Measurements from ENCODE around the gene IFT122.

Gene IFT122

DNA sequence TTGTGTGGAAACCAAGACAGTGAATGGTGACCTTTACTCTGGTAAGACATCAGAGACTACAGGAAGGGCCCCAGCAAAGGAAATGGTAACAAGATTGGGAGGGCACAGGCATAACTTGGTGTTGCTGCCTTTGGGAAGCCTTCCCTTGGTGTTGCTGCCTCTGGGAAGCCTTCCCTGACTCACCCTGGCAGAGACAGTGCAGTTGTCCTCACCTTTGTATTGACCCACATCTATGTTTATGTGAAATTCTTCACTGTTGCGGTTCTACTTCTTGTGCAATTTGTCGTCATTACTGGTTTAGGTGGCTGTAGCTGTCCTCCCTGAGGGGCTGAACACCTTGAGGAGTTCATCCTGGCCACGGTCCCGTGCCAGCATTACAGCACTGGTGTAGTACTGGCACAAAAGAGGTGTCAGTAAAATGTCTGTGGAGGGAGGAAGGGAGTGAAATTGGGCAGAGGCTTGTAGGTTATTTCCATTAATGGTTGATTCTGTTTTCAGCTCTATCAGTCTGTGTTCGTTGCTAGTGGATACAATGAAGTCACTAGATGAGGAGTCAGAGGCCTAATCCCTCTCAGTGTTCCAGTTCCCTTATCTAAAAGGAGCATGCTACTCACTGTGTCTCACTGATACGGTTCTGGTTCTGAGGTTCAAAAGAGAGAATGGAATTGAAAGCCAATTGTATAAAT is 21.6 kb downstream of the IFT122 start:
- peak overlapping the region; percentile 72 for H3K27ac ChIP-seq (ENCODE audit: low read depth, low read length)
- H3K36me3 ChIP-seq (ENCODE audit: control insufficient read depth, insufficient read depth, low read length): peaks cover 23% of the 10 kb centered on the region
- no peaks in the 10 kb centered on the region for H3K9me3 ChIP-seq (ENCODE audit: control insufficient read depth, insufficient read depth, low read length)
- H3K9ac ChIP-seq (ENCODE audit: low read depth, low read length): no peak overlapping the region
- H3K27me3 ChIP-seq (ENCODE audit: control insufficient read depth, insufficient read depth, low read length): no peaks in the 10 kb centered on the region
- no peak overlapping the region for H3K4me3 ChIP-seq (ENCODE audit: low read depth, low read length)
- no peaks in the 10 kb centered on the region for H3K4me1 ChIP-seq (ENCODE audit: control insufficient read depth, insufficient read depth, low read length)

DNA sequence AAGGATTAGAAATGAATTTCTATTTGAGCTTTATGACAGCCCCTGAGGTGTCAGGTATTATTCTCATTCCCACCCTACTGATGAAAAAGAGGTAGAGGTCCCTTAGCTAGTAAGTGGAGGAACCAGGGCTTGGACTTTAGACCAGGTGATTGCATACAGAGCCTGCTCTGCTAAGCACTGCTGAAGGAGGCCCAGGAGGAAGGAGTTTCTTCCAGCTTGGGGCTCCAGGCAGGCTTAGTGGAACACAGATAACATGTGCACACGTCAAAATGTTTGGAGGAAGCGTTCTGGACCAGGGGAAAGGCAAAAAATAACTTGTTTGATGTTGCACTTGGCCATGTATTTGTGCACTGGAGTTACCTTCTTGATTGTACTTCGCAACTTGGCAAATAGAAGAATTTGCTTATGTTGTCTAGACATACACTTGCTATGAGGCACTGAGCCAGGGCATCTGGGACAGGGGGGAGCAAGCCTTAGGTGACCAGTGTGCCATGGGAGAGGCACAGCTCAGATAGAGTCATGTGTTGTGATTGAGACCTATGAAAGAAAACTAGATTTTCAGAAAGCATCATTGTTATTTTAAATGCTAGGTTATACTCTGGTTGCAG is 22.4 kb downstream of the IFT122 start:
- no peak overlapping the region for H3K9ac ChIP-seq (ENCODE audit: low read depth, low read length)
- no peaks in the 10 kb centered on the region for H3K4me1 ChIP-seq (ENCODE audit: control insufficient read depth, insufficient read depth, low read length)
- no peak overlapping the region for H3K4me3 ChIP-seq (ENCODE audit: low read depth, low read length)
- H3K9me3 ChIP-seq (ENCODE audit: control insufficient read depth, insufficient read depth, low read length): no peaks in the 10 kb centered on the region
- no peak overlapping the region for H3K27ac ChIP-seq (ENCODE audit: low read depth, low read length)
- H3K27me3 ChIP-seq (ENCODE audit: control insufficient read depth, insufficient read depth, low read length): no peaks in the 10 kb centered on the region
- peaks cover 23% of the 10 kb centered on the region for H3K36me3 ChIP-seq (ENCODE audit: control insufficient read depth, insufficient read depth, low read length)

GRCh38 chr3:129463094-129463493 is 23.1 kb downstream of the IFT122 start:
- Histone ChIP-seq H3K4me1 (ENCODE audit: control insufficient read depth, insufficient read depth, low read length) (no peaks in the 10 kb centered on the region), H3K4me3 (ENCODE audit: low read depth, low read length) (no peak overlapping the region), H3K36me3 (ENCODE audit: control insufficient read depth, insufficient read depth, low read length) (peaks cover 22% of the 10 kb centered on the region)

GRCh38 chr3:129463716-129464115 is 23.7 kb downstream of the IFT122 start:
- Histone ChIP-seq H3K4me3 (ENCODE audit: low read depth, low read length) (no peak overlapping the region), H3K4me1 (ENCODE audit: control insufficient read depth, insufficient read depth, low read length) (no peaks in the 10 kb centered on the region), H3K36me3 (ENCODE audit: control insufficient read depth, insufficient read depth, low read length) (peaks cover 20% of the 10 kb centered on the region), H3K9ac (ENCODE audit: low read depth, low read length) (no peak overlapping the region), H3K27ac (ENCODE audit: low read depth, low read length) (no peak overlapping the region), H3K9me3 (ENCODE audit: control insufficient read depth, insufficient read depth, low read length) (no peaks in the 10 kb centered on the region), H3K27me3 (ENCODE audit: control insufficient read depth, insufficient read depth, low read length) (no peaks in the 10 kb centered on the region)

More at GRCh38 chr3:129463094-129463493, 23.1 kb downstream of the IFT122 start:
- Histone ChIP-seq H3K9ac (ENCODE audit: low read depth, low read length) (no peak overlapping the region), H3K27ac (ENCODE audit: low read depth, low read length) (no peak overlapping the region), H3K9me3 (ENCODE audit: control insufficient read depth, insufficient read depth, low read length) (no peaks in the 10 kb centered on the region), H3K27me3 (ENCODE audit: control insufficient read depth, insufficient read depth, low read length) (no peaks in the 10 kb centered on the region)

DNA sequence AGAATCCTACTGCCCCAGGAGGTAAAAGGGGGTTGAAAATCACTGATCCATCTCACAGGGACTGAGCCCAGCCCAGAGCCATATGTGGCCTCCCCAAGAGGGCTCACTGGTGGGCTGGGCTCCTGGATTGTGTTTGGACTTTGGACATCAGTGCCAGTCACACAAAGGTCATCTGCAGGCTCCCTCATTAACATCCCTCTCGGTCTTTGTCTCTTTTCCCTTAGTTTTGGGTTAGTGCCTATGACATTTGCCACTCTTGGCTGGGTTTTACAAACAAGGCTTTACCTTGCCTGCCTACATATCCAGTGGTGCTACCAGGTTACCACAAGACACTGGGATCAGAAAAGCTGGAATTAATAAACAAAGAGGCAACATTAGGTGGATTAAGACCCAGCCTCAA is 27.9 kb downstream of the IFT122 start:
- H3K27ac ChIP-seq (ENCODE audit: low read depth, low read length): no peak overlapping the region
- no peaks in the 10 kb centered on the region for H3K4me1 ChIP-seq (ENCODE audit: control insufficient read depth, insufficient read depth, low read length)
- H3K27me3 ChIP-seq (ENCODE audit: control insufficient read depth, insufficient read depth, low read length): no peaks in the 10 kb centered on the region
- H3K9me3 ChIP-seq (ENCODE audit: control insufficient read depth, insufficient read depth, low read length): no peaks in the 10 kb centered on the region
- no peak overlapping the region for H3K9ac ChIP-seq (ENCODE audit: low read depth, low read length)
- H3K4me3 ChIP-seq (ENCODE audit: low read depth, low read length): no peak overlapping the region
- peaks cover 30% of the 10 kb centered on the region; the same call in 1 of the 2 replicates for H3K36me3 ChIP-seq (ENCODE audit: control insufficient read depth, insufficient read depth, low read length)

DNA sequence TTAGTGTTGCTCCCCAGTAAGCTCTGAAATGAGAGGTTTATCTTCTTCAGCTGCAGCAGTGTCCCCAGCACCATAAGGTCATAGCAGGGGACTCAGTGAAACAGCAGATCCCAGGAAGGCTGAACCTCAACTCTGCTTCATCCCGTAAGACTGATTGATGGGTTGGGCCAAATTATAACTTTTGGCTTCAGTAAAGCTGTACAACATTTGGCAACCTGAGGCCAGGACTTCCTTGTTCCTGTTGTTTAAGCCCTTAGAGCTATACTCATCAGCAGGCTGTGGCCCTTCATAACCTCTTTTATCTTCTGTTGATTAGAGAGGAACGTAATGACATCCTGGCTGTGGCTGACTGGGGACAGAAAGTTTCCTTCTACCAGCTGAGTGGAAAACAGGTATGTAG is 29.0 kb downstream of the IFT122 start:
- peaks cover 34% of the 10 kb centered on the region; the same call in 1 of the 2 replicates for H3K36me3 ChIP-seq (ENCODE audit: control insufficient read depth, insufficient read depth, low read length)
- H3K4me1 ChIP-seq (ENCODE audit: control insufficient read depth, insufficient read depth, low read length): no peaks in the 10 kb centered on the region
- no peaks in the 10 kb centered on the region for H3K27me3 ChIP-seq (ENCODE audit: control insufficient read depth, insufficient read depth, low read length)
- no peak overlapping the region for H3K4me3 ChIP-seq (ENCODE audit: low read depth, low read length)
- no peaks in the 10 kb centered on the region for H3K9me3 ChIP-seq (ENCODE audit: control insufficient read depth, insufficient read depth, low read length)
- H3K27ac ChIP-seq (ENCODE audit: low read depth, low read length): no peak overlapping the region
- no peak overlapping the region for H3K9ac ChIP-seq (ENCODE audit: low read depth, low read length)

- Histone ChIP-seq H3K9ac (ENCODE audit: low read depth, low read length) (no peak overlapping the region), H3K9me3 (ENCODE audit: control insufficient read depth, insufficient read depth, low read length) (no peaks in the 10 kb centered on the region), H3K27ac (ENCODE audit: low read depth, low read length) (no peak overlapping the region), H3K4me3 (ENCODE audit: low read depth, low read length) (no peak overlapping the region), H3K27me3 (ENCODE audit: control insufficient read depth, insufficient read depth, low read length) (no peaks in the 10 kb centered on the region), H3K4me1 (ENCODE audit: control insufficient read depth, insufficient read depth, low read length) (no peaks in the 10 kb centered on the region), H3K36me3 (ENCODE audit: control insufficient read depth, insufficient read depth, low read length) (peaks cover 24% of the 10 kb centered on the region; the same call in 1 of the 2 replicates)
These were observed 30.8 kb downstream of the IFT122 start for GRCh38 chr3:129470861-129471260.

DNA sequence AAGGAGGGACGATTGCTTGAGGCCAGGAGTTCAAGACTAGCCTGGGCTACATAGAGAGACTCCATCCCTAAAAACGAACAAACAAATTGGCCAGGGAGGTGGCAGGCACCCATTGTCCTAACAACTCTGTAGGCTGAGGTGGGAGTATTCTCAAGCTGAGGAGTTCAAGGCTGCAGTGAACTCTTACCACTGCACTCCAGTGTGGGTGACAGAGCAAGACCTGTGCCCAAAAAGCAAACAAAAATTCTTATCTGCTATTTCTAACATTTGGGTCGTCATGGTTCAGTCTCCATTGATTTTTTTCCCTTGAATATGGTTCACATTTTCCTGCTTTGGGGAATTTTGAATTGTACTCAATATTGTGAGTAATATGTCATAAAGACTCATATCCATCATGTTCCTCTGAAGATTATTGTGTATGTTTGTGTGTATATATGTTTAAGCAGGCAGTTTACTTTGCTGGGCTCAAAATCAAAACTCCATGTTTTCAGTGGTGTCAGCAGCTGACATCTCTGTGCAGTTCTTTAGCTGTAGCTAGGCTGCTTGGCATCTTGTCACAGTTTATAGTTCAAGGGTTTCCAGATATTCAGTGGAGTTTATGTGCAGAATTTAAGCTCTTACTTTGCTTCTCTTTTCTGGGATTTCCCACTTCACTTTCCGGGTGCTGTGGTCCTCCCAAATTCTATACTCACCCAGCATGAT is 33.2 kb downstream of the IFT122 start:
- Histone ChIP-seq H3K9ac (ENCODE audit: low read depth, low read length) (no peak overlapping the region), H3K4me1 (ENCODE audit: control insufficient read depth, insufficient read depth, low read length) (no peaks in the 10 kb centered on the region), H3K27me3 (ENCODE audit: control insufficient read depth, insufficient read depth, low read length) (no peaks in the 10 kb centered on the region), H3K4me3 (ENCODE audit: low read depth, low read length) (no peak overlapping the region), H3K27ac (ENCODE audit: low read depth, low read length) (no peak overlapping the region), H3K36me3 (ENCODE audit: control insufficient read depth, insufficient read depth, low read length) (peaks cover 43% of the 10 kb centered on the region), H3K9me3 (ENCODE audit: control insufficient read depth, insufficient read depth, low read length) (no peaks in the 10 kb centered on the region)

DNA sequence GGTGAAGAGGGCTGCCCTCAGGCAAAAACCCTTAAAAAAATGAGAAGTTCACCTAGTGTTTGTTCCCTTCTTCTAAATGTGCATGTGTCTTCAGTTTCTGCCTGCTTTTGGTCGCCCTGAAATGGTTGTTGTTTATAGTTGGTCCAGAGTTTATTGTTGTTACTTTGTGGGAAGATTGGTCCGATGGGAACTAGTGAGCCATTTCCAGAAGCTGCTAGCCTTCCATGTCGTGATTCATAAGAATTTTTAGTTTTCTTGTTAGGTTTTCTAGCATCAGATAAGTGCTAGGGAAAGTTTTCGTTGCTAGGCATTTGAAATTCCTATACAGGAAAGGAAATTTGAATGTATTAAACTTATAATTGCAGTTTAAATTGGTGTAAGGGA is 33.7 kb downstream of the IFT122 start:
- no peaks in the 10 kb centered on the region for H3K4me1 ChIP-seq (ENCODE audit: control insufficient read depth, insufficient read depth, low read length)
- H3K36me3 ChIP-seq (ENCODE audit: control insufficient read depth, insufficient read depth, low read length): peaks cover 48% of the 10 kb centered on the region
- no peaks in the 10 kb centered on the region for H3K27me3 ChIP-seq (ENCODE audit: control insufficient read depth, insufficient read depth, low read length)
- no peak overlapping the region for H3K4me3 ChIP-seq (ENCODE audit: low read depth, low read length)
- H3K9ac ChIP-seq (ENCODE audit: low read depth, low read length): no peak overlapping the region
- H3K9me3 ChIP-seq (ENCODE audit: control insufficient read depth, insufficient read depth, low read length): no peaks in the 10 kb centered on the region
- no peak overlapping the region for H3K27ac ChIP-seq (ENCODE audit: low read depth, low read length)

- Histone ChIP-seq H3K4me1 (ENCODE audit: control insufficient read depth, insufficient read depth, low read length) (no peaks in the 10 kb centered on the region), H3K9me3 (ENCODE audit: control insufficient read depth, insufficient read depth, low read length) (no peaks in the 10 kb centered on the region), H3K9ac (ENCODE audit: low read depth, low read length) (no peak overlapping the region), H3K27me3 (ENCODE audit: control insufficient read depth, insufficient read depth, low read length) (no peaks in the 10 kb centered on the region), H3K27ac (ENCODE audit: low read depth, low read length) (no peak overlapping the region), H3K4me3 (ENCODE audit: low read depth, low read length) (no peak overlapping the region), H3K36me3 (ENCODE audit: control insufficient read depth, insufficient read depth, low read length) (peaks cover 51% of the 10 kb centered on the region)
These were observed 35.2 kb downstream of the IFT122 start for GRCh38 chr3:129474984-129475804.
